ENCODE results near the gene POLR3K.
"Not testable (repeated sequence)": the region's sequence is repeated elsewhere in the genome, so short reads cannot be mapped to it uniquely, and the experiment has no call there.

POLR3K gene

GRCh38 chr16:63998-64913, 10.8 kb upstream of the POLR3K start:
- no peak for DNase-seq (ENCODE audit: low spot score)

- DNase-seq (ENCODE audit: low spot score), result no peak
Measured at GRCh38 chr16:63466-63865, 10.1 kb upstream of the POLR3K start.

DNA sequence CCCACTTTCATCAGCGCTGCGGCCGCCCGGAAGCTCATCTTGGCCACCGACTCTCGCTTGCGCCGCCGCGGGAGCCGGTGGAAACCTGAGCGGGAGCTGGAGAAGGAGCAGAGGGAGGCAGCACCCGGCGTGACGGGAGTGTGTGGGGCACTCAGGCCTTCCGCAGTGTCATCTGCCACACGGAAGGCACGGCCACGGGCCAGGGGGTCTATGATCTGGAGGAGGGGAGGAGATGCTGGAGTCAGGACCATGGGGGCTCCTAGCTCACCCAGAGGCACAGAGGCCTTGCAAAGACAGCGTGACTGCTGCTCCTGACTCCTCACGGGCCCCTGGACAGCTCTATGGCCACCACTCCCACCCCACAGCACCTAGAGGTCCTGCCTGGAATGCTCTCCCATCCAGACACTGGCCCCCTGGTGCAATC, 9.6 kb upstream of the POLR3K start:
- DNase-seq (ENCODE audit: low spot score), result no peak

DNA sequence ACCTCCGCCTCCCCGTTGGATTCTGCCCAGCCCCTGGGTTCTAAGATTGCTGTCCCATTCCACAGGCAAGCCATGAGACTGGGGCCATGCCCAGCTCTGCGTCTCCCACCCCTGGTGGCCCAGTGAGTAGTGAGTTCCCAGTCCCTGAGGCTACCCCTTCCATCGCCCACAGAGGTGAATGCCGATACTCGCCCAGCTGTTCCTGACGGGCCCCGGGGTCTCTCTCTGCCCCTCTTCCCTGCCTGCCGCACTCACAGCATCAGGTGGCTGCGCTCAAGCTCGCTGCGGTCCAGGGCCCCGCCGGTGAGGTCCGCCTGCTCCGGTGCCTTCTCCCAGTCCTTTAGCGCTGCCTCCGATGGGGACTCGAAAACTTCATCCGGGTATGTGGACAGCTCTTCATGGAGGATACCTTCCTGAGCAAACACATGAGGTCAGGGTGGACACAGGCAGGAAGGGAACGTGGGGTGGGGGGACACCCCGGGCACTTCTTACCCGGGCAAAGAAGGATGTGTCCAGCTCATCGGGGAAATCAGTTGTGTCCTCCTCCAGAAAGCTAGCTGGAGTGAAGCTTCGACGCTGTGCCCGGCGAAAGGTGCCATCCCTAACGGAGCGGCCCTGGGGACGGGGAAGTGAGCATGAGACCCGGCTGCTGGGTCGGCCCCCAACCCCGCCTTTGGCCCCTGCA, 9.0 kb upstream of the POLR3K start:
- DNase-seq (ENCODE audit: low spot score), result no peak

GRCh38 chr16:61879-62281, 8.5 kb upstream of the POLR3K start:
- no peak for DNase-seq (ENCODE audit: low spot score)

DNA sequence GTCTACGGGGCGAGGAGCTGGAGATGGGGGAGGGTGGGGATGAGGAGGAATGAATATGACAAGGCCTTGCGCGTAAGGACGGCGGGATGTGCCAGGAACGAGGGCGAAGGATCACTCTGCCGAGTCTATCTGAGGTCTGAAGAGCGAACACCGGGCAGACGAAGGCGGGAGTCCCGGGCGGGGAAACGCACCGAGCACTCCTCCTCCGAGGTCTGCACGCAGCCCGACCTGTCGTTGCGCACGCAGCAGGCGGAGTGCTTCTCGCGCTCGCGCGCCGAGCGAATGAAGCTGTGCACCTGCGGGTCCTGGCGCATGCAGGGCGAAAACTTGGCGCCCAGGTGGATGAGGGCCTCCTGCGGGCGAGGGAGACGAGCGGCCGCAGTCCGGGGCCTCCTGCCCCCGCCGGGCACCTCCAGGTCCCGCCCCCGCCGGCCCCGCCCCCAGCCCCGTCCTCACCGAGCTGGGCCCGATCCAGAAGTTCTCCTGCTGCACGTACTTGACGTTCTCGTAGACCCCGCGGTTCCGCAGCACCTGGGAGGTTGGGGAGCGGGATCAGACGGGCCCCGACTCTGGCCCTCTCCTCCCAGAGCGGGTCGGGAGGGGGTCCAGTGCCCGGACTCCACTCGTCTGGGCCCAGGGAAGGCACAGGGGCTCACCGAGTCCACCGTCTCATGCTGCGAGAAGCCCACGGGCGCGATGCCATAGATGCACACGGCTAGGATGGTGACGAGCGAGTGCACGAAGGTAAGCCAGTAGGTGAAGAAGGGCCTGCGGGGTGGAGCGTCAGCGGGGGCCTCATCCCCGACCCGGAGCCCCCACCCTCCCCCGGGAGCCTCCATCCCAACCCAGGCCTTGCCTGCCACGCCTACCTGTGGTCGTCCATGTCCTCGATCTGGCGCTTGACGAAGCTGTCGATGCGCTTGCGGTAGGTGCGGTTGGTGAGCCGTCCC, 7.8 kb upstream of the POLR3K start:
- DNase-seq (ENCODE audit: low spot score), result no peak

GRCh38 chr16:60166-60565, 6.8 kb upstream of the POLR3K start:
- DNase-seq (ENCODE audit: low spot score), result no peak

- DNase-seq (ENCODE audit: low spot score), result no peak
Measured at GRCh38 chr16:59440-60059, 6.1 kb upstream of the POLR3K start.

DNA sequence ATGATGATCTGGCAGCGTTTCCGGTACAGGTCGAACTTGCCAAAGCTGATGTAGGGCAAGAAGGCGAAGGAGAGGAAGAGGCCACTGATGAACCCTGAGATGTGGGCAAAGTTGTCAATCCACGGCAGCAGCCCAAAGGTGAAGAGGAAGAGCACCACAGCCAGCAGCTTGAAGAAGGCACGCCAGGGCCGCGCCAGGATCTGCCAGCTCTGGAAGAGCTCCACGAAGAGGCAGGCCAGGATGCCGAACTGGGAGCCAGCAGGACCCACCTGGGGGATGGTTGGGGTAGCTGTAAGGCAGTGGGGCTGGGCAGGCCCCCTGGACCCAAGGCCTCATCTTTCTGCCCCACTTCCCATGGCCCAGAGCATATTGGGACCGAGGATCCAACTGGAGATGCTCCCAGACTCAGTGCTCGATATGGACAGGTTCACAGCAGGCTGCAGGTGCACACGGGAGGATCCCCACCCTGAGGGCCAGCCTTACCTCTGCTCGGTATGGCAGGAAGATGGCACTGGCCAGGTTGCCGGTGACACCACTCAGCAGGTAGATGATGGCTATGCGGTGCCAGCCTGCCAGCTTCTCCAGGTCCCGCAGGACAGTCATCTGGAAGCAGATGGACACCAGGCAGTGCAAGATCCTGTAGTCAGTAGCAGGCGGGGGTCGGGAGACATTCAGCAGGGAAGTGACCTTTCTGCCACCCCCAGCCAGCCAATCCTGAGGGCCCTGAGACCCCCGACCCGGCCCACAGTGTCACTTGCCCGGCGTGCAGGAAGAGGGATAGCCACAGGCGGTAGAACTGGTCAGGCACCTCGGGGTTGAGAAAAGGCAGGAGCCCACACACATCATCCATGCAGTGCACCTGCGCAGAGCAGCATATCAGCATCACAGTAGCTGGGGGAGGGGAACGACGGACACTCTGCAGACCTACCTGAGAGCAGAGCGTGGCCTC, 5.4 kb upstream of the POLR3K start:
- no peak for DNase-seq (ENCODE audit: low spot score)

DNA sequence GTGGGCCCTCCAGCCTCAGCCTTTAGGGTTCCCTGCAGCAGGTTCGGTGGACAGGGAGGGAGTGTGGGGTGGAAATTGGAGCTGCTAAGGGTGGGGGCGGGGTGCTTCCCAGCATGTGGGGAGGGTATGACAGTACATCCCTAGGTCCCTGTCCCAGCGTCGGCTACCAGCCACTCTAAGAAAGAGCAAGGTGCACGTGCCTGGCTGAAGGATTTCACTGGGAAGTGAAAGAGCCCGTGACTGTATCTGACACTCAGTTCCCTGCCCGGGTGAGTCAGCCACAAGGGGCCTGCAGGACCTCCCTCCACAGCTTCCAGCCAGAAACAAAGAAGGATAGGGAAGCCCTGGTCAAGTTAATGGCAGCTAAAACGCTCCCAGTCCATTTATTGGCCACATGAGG, 4.3 kb upstream of the POLR3K start:
- no peak for DNase-seq (ENCODE audit: low spot score)

DNA sequence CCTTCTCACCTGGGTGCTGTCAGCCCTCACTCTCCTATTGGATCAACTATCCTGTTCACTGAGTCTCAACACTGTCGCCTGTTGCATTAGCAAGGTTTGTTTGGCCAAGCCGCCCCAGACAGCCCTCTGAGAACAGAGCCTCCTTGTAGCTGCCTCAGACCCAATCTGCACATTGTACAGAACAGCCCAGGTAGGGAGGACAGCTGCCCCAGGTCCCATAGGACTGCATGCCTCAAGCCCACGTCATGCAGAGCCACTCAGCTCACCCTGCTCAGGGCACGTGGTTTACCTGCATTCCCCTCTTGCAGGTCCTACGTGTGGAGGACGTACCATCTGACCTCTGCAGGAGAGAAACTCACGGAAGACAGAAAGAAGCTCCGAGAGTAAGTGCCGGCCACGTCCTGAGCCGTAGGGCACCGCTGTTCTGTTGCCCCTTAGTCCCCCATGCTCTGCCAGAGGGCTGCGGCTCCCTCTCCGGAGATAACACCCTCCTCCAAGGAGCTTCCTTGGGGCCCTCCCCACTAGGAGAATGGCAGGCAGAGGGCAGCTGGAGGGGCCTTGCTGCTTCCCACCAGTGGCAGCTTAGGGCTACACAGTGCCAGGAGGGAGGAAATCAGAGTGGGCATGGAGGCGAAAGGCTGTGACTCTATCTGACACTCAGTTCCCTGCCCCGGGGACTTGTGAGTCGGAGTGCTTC, 3.0 kb upstream of the POLR3K start:
- no peak for DNase-seq (ENCODE audit: low spot score)

GRCh38 chr16:55571-56136, 2.2 kb upstream of the POLR3K start:
- no peak for DNase-seq (ENCODE audit: low spot score)

DNA sequence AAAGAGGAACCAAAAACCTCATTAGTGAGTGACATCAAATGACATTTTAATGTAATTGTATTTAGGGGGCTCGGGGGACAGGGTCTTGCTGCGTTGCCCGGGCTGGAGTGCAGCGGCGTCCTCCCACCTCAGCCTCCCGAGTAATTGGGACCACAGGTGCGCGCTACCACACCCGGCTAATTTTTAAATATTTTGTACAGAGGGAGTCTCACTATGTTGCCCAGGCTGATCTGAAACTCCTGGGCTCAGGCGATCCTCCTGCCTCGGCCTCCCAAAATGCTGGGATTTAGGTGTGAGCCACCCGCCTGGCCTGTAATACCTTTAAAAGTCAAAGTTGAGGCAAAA, 801 bp upstream of the POLR3K start:
- DNase-seq (ENCODE audit: low spot score), result no peak

- no peak for DNase-seq (ENCODE audit: low spot score)
Measured at GRCh38 chr16:50769-51591, 2.4 kb downstream of the POLR3K start.

- no peak for DNase-seq (ENCODE audit: low spot score)
Measured at GRCh38 chr16:47234-47633, 6.2 kb downstream of the POLR3K start.

DNA sequence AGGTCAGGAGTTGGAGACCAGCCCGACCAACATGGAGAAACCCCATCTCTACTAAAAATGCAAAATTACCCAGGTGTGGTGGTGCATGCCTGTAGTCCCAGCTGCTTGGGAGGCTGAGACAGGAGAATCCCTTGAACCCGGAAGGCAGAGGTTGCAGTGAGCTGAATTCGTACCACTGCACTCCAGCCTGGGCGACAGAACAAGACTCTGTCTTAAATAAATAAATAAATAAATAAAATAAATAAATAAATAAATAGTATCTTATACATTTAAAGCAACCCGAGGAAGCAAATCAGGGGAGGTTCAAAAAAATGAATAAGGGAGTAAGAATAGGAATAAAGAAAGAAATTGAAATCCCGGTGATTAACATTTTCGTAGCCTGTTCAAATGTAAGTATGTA, 6.9 kb downstream of the POLR3K start:
- not testable (repeated sequence) for DNase-seq (ENCODE audit: low spot score)

- DNase-seq (ENCODE audit: low spot score), result no peak
Measured at GRCh38 chr16:45454-45853, 8.0 kb downstream of the POLR3K start.

DNA sequence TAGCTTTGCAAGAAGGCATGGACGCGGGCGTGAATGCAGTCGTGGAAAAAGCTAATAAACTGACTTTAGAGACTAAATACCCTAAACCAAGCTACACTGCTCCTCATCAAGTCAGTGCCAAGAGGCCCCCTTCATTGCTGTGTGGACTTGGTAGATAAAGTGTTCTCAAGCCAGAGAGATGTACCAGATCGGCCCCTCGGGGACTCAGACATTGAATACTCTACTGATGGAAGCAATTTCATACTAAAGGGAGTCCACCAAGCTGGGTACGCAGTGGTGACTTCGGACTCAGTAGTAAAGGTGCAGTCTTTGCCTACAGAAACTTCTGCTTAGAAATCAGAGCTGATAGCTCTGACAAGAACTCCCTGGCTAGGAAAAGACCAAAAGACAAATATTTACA, 8.8 kb downstream of the POLR3K start:
- DNase-seq (ENCODE audit: low spot score), result no peak

DNA sequence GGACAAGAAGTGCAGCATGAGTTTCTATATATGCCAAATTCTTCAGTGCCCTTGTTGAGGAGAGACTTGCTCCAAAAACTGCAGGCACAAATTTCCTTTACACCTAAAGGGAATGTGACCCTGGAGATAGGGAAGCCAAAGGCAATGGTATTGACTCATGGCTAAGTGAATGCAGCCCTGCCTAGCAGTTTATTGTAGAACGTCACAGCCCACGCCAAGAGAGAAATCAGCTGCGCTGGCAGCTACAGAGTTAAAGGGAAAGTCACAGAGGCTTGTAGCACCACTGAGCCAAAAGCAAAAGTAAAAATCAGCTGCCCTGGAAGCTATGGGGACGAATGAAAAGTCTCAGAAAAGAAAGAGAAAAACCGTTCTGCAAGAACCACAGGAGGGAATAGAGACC, 10.1 kb downstream of the POLR3K start:
- no peak for DNase-seq (ENCODE audit: low spot score)
